Activated T-helper 9 cell treated with anti-CD3 and anti-CD28 coated beads, Interleukin-2, amount 50 U/mL, for 16 hours (primary cell): Measurements from ENCODE around the gene JSRP1.

ENCODE experiments used
- DNase-seq: peaks from one replicate; pipeline ENCODE4 v3.0.0-alpha.2; 2020; ENCODE audit warnings: low read depth

JSRP1 gene

GRCh38 chr19:2246801-2247361 is 9.3 kb downstream of the JSRP1 start:
- no peak for DNase-seq

GRCh38 chr19:2246014-2246620 is 10.1 kb downstream of the JSRP1 start:
- DNase-seq, result no peak

GRCh38 chr19:2245273-2245672 is 10.9 kb downstream of the JSRP1 start:
- no peak for DNase-seq

- DNase-seq, result no peak
Measured at GRCh38 chr19:2244486-2244885, 11.7 kb downstream of the JSRP1 start.

GRCh38 chr19:2244125-2244411 is 12.1 kb downstream of the JSRP1 start:
- DNase-seq, result no peak

- DNase-seq, result no peak
Measured at GRCh38 chr19:2243274-2244124, 12.7 kb downstream of the JSRP1 start.

- DNase-seq, result no peak
Measured at GRCh38 chr19:2242816-2243215, 13.4 kb downstream of the JSRP1 start.

- no peak for DNase-seq
Measured at GRCh38 chr19:2242092-2242537, 14.1 kb downstream of the JSRP1 start.

GRCh38 chr19:2240881-2241760 is 15.1 kb downstream of the JSRP1 start:
- no peak for DNase-seq

GRCh38 chr19:2239771-2240770 is 16.1 kb downstream of the JSRP1 start:
- DNase-seq, result no peak

GRCh38 chr19:2239173-2239572 is 17.0 kb downstream of the JSRP1 start:
- no peak for DNase-seq

GRCh38 chr19:2237869-2238153 is 18.4 kb downstream of the JSRP1 start:
- no peak for DNase-seq

- DNase-seq, result no peak
Measured at GRCh38 chr19:2237051-2237868, 19.0 kb downstream of the JSRP1 start.

GRCh38 chr19:2236314-2237050 is 19.7 kb downstream of the JSRP1 start, which contains the start of the genes PLEKHJ1 and SF3A2:
Gene PLEKHJ1 (minus strand): TSS chr19:2236329. CDS start chr19:2236248, 81 bp downstream.
Gene SF3A2 (plus strand): TSS chr19:2236824. CDS start chr19:2243419, 6,595 bp downstream.
- peak; percentile 96 for DNase-seq

- DNase-seq, result no peak
Measured at GRCh38 chr19:2236064-2236313, 20.2 kb downstream of the JSRP1 start.

GRCh38 chr19:2235381-2236063 is 20.7 kb downstream of the JSRP1 start:
- no peak for DNase-seq

- no peak for DNase-seq
Measured at GRCh38 chr19:2234996-2235380, 21.2 kb downstream of the JSRP1 start.

- DNase-seq, result no peak
Measured at GRCh38 chr19:2233601-2234280, 22.5 kb downstream of the JSRP1 start.
